GM21717 (cell line): Measurements from ENCODE around the gene CHMP5.
"Not testable (repeated sequence)": the region's sequence is repeated elsewhere in the genome, so short reads cannot be mapped to it uniquely, and the experiment has no call there.

Source experiments
- ATAC-seq: cut with Tn5 transposase; IDR thresholded peaks from one replicate; pipeline ENCODE4 v1.9.1; 2021; ENCODE audit warnings: mild to moderate bottlenecking, moderate library complexity; ENCODE audit not compliant: unreplicated experiment

The CHMP5 gene

GRCh38 chr9:33310748-33311147 lies 45.9 kb downstream of the CHMP5 start:
- ATAC-seq = no peak

GRCh38 chr9:33311953-33312352 lies 47.1 kb downstream of the CHMP5 start:
- no peak for ATAC-seq

- ATAC-seq = no peak
These were observed 50.5 kb downstream of the CHMP5 start for GRCh38 chr9:33315371-33315770.

GRCh38 chr9:33317136-33317535 lies 52.3 kb downstream of the CHMP5 start:
- ATAC-seq = not testable (repeated sequence)

- no peak for ATAC-seq
These were observed 53.4 kb downstream of the CHMP5 start for GRCh38 chr9:33318225-33318624.

- no peak for ATAC-seq
These were observed 53.9 kb downstream of the CHMP5 start for GRCh38 chr9:33318781-33319180.

- no peak for ATAC-seq
These were observed 55.4 kb downstream of the CHMP5 start for GRCh38 chr9:33320230-33320567.

- ATAC-seq = no peak
These were observed 55.9 kb downstream of the CHMP5 start for GRCh38 chr9:33320568-33321261.

GRCh38 chr9:33329117-33329563 lies 64.3 kb downstream of the CHMP5 start:
- no peak for ATAC-seq

GRCh38 chr9:33329979-33330378 lies 65.1 kb downstream of the CHMP5 start:
- ATAC-seq = no peak

- no peak for ATAC-seq
These were observed 66.6 kb downstream of the CHMP5 start for GRCh38 chr9:33331377-33331891.
